NCI-H187 treated with DMSO at 0.1 percent for 48 hours (cell line): Measurements from ENCODE around the gene ADSL.
"Not testable (repeated sequence)": the region's sequence is repeated elsewhere in the genome, so short reads cannot be mapped to it uniquely, and the experiment has no call there.

Experiments
- DNase-seq: peaks from one replicate; lab custom pipeline; 2025; lab: John Stamatoyannopoulos, UW

The ADSL gene

DNA sequence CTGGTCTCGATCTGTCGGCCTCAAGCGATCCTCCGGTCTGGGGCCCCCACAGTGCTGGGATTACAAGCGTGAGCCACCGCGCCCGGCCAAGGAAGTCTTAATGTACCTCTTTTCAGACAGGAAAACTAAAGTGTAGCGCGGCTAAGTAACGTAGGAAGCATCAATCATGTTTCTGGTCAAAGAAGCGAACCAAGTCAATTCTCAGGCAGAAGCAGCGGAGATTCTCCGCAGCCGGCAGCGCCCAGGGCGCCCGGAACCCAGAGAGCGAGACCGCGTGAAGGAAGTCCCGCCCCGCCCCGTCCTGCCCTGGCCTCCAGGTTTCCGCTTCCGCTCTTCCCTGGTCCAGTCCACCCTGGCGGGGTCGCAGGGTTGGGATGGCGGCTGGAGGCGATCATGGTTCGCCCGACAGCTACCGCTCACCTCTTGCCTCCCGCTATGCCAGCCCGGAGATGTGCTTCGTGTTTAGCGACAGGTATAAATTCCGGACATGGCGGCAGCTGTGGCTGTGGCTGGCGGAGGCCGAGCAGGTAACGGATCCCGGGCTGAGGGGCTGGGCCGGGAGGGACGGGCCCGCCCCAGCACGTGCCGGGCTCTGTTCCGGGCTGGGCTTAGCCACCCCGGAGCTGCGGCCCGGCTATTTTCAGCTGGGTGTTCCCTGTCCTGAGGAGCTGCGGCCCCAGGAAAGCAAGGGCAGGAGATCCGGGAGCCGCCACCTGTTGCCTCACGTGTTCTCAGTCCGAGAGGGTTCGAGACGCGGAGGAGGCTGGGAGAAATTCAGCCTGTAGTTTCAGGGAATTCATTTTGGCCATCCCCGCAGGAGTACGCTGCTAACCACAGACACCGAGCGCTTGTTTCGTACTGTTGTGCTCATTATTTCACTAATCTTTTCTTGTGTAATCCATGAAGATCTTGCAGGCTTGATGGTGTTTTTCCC is at the start of gene ADSL:
Gene ADSL, plus strand, starts transcription at position 316 of the 934 bp plus-strand sequence. Its CDS starts 59 bp downstream, at position 375.
- DNase-seq, result no peak

DNA sequence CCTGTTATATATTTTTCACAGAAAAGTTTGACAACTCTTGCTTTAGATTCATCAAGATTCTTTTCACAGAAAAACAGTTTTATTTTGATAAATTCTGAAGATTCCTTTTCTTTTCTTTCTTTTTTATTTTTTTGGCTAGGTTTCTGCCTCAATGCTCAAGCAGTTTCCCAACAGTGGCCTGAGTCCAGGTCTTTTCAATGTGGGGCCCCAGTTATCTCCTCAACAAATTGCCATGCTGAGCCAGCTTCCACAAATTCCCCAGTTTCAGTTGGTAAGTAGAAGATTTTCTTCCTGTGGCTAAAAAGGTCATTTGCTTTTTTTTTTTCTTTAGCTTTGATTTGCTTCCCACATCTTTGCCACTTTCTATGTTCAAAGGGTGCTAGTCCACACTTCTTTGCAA is 46.0 kb upstream of the ADSL start:
- DNase-seq, result no peak

DNA sequence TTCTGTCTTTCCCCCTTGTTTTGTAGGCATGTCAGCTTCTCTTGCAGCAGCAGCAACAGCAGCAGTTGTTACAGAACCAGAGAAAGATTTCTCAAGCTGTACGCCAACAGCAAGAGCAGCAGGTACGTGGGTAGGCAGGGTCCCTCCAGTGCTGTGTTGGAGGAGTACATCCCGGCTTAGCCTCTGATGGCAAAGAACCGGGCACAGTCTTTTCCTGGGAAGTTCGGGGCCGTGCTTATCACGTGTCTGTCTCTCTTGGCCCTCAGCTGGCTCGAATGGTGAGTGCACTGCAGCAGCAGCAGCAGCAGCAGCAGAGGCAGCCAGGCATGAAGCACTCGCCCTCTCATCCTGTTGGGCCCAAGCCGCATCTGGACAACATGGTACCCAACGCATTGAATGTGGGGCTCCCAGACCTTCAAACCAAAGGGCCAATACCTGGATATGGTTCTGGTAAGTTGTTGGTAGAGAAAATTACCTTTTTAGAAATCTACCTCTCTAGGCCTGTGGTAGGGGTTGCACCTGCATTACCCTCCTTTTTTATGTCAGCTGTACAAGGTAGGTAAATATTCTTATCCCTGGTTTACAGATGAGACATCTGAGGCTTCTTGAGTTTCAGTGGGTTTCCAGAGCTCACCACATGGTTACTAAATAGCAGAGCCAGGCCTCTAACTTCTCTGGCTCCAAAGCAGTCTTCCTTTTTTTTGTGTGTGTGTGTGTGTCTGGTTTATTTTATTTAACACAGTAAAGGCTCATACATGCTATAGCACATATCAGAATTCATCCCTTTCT is 45.2 kb upstream of the ADSL start:
- no peak for DNase-seq

DNA sequence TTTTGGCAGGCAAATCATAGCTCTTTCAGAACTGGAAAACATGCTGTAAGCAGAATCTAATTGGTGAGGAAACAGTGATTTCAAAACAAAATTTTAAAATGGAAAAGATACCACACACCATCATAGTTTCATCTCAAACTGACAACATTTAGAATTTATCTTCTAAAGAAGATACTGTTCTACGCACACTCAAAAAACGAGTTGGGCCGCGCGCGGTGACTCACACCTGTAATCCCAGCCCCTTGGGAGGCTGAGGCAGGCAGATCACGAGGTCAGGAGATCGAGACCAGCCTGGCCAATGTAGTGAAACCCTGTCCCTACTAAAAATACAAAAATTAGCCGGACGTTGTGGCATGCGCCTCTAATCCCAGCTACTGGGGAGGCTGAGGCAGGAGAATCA is 44.2 kb upstream of the ADSL start:
- DNase-seq, result no peak

DNA sequence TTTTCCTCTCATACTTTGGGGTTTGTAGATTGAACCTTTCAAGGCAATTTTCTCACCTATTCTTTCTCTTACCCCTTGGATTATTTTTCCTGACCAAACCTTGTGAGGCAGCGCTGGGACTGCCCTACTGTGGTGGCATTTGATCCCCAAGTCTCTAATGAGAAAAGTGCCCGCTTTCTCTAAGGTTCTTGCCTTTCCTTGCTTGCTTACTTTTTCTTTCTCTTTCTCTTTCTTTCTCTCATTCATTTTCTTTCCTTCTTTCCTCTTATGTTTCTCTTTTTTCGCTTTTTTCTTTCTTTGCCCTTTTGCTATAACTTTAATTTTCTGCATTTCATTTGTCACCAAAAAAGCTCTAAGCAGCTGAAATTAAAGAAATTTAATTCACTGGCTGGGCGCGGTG is 40.7 kb upstream of the ADSL start:
- no peak for DNase-seq

DNA sequence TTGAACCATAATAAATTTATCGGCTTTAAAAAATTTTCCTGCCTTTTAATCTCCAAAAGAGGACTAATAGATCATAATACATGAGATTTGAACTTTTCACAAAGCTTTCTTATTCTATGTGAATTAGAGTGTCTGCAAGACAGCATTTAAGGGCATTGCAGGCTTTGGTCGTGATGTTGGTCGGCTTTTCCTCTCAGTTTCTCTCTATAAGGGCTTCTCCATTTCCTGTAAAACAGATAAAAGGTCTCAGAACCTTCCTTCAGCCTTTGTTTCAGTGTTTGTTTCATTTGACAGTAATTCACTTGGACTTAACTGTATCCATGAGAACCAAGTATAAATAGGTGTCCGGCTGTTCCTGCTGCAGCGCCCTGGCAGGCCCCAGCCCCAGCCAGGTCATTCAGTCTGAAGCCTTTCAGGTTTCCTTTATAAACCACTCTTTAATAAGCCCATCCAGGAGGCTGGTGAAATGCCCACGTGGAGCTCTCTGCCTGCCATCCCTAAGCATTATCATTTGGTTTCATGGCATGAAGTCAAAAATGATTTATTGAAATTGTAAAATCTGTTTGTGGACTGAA is 37.2 kb upstream of the ADSL start:
- no peak for DNase-seq

DNA sequence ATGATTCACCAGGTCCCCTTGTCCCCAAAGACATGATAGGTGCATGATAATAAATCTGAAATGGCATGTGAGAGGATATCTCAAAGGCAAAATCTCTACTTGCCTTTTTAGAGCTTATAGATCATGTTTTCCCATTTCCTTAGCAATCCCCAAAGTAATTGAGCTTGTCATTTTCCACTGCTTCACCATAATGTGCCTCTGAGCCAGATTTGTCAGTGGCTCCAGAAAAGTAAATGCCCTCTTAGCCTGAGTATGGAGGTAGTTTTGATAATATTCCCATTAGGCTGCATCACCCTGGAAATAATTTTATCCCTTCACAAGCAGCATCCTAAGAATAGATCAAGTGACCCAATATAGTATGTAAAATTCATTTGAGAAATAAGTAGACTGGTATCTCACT is 36.7 kb upstream of the ADSL start:
- DNase-seq, result no peak

DNA sequence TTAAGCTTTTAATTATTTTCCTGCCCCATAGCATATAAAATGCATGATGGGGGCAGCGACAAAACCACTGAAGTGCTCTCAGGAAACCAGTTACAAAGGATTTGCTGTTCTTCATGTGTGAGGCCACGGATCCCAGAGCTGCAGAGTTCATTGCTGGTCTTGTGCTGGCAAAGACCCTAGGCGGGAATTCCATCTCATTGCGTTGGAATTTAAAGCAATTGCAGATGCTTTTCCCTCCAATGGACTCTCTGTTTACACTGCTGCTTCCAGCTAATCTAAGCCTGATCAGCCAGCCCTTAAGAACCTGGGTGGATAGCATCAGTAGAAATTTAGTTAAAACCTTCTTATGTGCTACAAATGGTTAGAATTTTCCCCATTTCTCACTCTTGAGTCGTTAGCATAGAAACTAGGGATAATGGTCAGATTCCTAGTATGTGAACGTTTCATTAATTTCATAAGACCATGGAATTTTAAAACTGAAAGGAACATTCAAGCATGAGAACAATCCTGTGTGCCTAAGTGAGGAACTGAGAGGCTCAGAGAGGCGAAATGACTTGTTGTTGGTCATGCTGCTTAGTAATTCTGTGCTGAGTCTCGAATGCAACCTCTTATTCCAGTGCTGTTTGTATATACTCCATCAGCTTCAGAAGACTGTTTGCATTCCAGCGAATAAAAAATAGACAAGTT is 36.1 kb upstream of the ADSL start:
- no peak for DNase-seq

DNA sequence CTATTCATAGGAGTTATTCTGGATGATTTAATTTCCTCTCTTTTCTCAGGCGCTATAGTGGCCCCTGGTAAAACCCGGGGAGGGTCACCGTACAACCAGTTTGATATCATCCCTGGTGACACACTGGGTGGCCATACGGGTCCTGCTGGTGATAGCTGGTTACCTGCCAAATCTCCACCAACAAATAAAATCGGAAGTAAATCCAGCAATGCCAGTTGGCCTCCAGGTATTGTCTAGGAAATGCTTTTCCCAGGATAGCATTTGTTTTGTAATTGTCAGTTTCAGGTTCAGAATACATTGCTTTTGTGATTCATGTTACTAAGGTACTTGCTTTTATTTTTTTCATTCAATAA is 35.6 kb upstream of the ADSL start:
- DNase-seq, result no peak

DNA sequence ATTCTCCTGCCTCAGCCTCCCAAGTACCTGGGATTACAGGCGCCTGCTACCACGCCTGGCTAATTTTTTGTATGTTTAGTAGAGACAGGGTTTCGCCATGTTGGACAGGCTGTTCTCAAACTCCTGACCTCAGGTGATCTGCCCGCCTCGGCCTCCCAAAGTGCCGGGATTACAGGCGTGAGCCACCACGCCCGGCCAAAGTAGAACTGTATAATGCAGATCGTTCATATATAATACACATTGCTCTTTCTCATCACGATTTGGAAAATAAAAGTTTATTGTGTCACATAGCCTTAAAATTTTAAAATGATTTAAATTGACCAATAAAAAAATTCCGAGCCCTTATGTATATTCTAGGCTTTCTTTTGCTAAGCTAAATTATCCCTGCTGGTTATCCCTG is 34.7 kb upstream of the ADSL start:
- not testable (repeated sequence) for DNase-seq

DNA sequence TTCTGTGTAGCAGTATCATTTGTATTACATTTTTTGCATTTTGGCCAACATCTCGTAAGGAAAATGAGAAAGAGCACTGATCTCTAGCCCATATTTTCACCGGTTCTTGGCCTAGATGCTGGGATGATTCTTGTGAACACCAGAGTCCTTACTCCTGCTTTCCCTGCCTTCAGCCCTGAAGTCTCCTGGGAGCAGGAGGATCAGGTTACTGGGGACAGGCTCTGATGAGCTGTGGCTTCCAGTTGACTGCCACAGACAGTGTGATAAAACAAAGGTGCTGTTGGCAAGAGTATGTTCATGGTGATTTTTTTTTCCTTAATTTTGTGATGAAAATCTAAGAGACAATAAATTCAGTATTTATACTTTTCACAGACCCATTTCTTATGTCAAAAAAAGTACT is 34.2 kb upstream of the ADSL start:
- DNase-seq, result no peak

DNA sequence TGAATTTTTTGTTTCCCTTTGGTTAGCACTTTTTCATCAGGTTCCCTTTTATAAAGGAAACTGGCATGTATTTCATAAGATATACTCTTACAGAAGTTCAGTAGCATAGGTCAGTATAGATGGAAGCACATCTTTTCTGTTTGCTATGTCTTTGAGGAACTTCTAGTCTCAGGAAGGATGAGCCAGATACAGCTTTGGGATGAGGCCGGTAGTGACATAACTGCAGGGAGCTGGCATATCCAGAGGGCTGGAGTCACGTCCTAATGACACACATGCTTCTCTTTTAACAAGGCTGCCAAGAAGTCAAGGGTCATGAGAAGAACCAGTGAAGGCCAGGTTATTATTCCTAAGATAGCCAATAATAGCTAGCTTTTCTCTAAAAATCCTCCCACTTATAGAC is 33.3 kb upstream of the ADSL start:
- DNase-seq, result no peak

DNA sequence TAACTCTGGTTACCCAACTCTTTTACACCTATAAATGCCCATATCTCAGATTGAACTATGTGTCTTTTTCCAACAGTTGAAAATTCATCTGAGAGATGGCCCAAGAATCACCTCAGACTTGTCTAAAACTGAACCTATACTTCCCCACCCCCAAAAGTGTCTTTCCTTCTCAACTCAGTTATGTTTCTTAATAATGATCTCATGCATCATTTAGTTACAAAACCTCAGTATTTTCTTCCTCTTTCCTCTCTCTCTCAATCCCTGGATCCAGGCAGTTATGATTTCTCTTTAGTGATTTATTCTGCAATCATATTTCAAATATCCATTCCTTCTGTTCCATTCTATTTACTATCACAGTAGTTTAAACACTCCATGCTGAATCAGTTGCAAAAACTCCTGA is 32.3 kb upstream of the ADSL start:
- DNase-seq, result no peak

DNA sequence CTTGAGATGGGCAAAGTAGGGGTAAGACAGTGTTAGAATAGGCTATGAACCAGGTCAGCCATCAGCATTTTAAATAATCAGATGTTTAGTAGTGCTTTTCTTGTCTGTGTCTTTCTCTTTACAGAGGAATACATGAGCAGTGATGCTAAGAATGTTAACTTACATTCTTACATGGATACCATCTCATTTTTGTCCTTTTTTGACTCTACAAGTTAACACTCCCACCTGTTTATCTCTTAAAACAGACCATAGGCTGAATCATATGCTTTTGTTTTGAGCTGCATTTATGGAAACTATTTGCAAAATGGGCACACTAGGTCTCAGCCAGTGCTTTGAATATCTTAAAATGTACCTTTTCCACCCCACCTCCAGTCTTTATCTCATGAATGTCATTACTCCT is 25.6 kb upstream of the ADSL start:
- DNase-seq, result no peak

DNA sequence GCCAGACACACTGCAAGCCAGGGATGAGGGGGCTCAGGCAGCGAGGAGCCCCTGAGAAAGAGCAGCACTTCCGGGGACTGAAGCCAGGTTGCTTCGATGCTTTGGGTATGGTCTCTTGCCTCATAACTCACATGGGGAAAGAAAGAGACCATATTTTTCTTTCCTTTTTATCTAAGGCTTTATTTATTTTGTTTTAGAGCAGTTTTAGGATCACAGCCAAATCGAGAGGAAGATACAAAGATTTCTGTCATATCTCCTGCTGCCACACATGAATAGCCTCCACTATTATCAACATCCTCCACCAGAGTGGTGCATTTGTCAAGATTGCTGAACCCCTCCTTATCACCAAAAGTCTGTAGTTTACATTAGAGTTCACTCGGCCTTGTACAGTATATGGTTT is 24.3 kb upstream of the ADSL start:
- DNase-seq, result no peak

DNA sequence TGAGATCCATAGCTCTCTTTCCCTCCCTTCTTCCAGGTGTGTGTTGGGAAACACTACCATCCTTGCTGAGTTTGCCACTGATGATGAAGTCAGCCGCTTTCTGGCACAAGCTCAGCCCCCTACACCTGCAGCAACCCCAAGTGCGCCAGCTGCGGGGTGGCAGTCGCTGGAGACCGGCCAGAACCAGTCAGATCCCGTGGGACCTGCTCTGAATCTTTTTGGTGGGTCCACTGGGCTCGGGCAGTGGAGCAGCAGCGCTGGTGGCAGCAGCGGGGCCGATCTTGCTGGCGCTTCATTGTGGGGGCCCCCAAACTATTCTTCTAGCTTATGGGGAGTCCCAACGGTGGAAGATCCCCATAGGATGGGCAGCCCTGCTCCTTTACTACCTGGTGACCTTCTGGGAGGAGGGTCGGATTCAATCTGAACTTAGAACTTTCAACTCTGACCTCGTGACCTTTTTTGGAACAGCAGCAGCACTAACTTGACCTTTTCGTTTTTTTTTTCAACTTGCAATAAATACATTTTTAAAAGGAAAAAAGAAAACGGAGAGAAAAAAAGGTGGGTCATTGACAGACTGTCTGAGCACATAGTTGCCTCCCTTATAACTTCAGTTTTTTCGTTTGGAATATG is 23.4 kb upstream of the ADSL start:
- DNase-seq, result no peak

DNA sequence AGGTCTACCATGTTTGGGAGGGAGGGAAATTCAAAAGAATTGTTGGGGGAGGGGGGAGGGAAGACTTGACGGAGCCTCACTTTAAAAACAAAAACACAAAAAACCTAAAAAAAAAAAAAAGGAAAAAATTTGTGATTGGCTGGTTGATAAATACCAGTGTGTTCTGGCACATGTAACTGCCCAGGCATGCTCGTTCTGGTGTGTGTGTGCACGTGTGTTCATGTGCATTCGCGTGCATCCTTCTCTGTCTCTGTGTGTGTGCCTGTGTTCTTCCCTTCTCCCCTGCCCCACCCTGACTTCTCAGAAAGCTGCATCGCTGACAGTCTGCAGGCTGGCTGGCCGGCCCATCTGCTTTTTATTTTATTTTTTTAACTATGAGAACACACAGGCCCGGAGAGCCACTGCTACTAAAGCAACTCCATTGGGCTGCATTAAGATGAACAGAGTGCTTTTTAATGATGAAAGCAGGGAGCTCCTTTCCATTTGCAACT is 22.6 kb upstream of the ADSL start:
- no peak for DNase-seq

DNA sequence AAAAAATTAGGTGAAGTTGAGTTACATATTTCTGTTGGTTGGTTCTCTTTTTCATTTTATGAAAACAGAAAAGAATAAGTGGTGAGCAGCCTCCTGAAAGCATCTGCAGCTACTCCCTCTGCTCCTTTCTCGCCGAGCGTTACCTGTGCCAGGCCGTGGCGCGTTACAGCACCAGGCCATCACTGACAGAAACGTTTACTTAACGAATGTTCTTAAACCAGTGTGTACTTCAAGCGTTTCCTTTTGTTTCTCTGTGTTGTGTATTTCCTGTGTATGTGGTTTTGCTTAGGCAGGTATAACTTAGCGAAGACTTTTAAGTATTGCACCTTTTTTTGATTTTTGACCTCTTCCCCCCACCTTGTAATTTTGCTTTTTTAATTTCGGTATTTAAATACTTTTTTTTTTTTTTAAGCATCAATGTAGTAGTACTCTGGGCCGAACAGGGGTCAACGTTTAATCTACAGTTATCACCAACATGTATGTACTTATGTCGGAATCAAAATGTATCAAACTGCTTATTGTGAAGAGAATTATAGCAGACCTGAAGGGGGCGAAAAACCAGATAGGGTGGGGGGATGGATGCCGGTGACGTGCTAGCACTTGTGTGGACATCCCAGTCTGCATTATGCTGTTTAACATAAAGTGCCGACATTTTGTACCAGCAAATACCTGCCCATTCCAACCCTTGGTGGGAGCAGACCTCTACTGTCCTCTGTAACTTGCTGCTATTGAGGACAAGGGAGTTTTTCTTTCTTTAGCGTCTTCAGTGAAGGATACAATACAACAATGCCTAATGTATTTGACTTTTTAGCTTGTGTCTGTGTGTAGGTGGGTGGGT is 21.6 kb upstream of the ADSL start:
- no peak for DNase-seq

DNA sequence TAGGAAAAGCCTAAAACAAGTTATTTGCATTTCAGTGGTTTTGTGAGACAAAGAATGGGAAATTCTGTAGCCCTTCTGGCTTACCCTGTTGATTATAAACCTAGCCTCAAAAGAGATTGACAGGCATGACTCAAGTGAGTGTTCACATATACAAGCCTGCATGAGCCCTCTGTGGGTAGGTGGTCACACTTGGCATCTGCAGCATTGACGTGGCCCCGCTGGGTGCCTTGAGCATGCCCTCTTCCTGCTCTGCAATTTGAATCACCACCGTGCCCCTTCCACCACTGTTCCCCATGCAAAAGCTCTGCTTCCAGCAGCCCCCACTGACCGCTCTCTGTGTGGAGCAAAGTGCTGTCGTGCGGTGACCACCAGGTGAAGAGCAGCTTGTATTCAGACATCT is 21.0 kb upstream of the ADSL start:
- no peak for DNase-seq

DNA sequence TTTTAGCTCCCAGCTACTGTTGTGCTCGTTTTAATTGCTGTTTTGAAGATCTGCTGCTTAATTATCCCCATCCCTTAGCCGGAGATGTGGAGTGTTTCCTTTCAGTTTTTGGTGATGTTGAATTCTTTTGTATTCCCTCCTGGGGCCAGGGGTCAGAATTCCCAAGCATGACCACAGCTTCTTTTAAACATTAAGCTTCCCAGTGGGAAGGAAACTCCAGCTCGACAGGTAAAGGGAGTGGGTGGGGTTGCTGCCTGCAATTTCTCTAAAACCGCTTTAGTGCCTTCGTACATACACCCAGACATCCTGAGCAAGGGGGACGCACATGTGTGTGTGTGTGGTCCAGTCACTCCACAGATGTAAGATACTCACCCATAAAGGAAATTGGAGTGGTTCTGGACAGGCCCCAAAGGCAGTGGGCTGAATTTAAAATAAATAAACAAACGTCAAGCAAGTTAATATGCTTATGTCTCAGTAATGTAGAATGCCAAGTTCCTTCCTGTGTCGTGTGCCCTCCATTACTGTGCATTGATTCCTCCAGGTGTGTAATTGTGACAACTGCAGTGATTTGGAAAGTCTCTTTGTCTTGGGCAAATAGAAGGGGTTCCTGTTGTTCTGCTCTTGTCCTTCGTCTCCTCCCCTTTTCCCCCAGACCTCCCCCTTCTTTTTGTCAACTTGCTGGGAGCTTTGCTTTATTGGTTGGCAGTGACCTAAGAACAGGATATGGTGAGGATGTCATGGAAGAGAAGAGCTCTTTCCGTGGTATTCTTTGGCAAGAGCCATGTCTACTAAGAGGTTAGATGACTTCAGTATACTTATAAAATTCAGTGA is 19.2 kb upstream of the ADSL start:
- DNase-seq, result no peak
